GM19324 (cell line): Measurements from ENCODE around the gene CIAO2A.
A peak's percentile ranks its signal among the peaks of the same experiment; 100 is the strongest.
"Not testable (repeated sequence)": the region's sequence is repeated elsewhere in the genome, so short reads cannot be mapped to it uniquely, and the experiment has no call there.

Source experiments
- ATAC-seq: cut with Tn5 transposase; IDR thresholded peaks from one replicate; pipeline ENCODE4 v1.9.1; 2021; ENCODE audit warnings: mild to moderate bottlenecking, moderate library complexity; ENCODE audit not compliant: unreplicated experiment, low FRiP score

CIAO2A gene

GRCh38 chr15:64072812-64073211 is 20.8 kb downstream of the CIAO2A start:
- ATAC-seq, result no peak

GRCh38 chr15:64071931-64072765 is 21.5 kb downstream of the CIAO2A start:
- ATAC-seq, result no peak

GRCh38 chr15:64070965-64071851 is 22.4 kb downstream of the CIAO2A start:
- ATAC-seq, result no peak

GRCh38 chr15:64070106-64070505 is 23.5 kb downstream of the CIAO2A start:
- ATAC-seq, result no peak

- no peak for ATAC-seq
Measured at GRCh38 chr15:64068133-64068532, 25.5 kb downstream of the CIAO2A start.

- no peak for ATAC-seq
Measured at GRCh38 chr15:64067564-64068030, 26.0 kb downstream of the CIAO2A start.

GRCh38 chr15:64066451-64066850 is 27.2 kb downstream of the CIAO2A start:
- ATAC-seq, result no peak

GRCh38 chr15:64060716-64061115 is 32.9 kb downstream of the CIAO2A start:
- ATAC-seq, result no peak

- not testable (repeated sequence) for ATAC-seq
Measured at GRCh38 chr15:64059104-64059503, 34.5 kb downstream of the CIAO2A start.

GRCh38 chr15:64058279-64058678 is 35.4 kb downstream of the CIAO2A start:
- no peak for ATAC-seq

- not testable (repeated sequence) for ATAC-seq
Measured at GRCh38 chr15:64053674-64054073, 40.0 kb downstream of the CIAO2A start.

- ATAC-seq, result no peak
Measured at GRCh38 chr15:64052925-64053491, 40.6 kb downstream of the CIAO2A start.

- ATAC-seq, result no peak
Measured at GRCh38 chr15:64051407-64052259, 42.0 kb downstream of the CIAO2A start.

- no peak for ATAC-seq
Measured at GRCh38 chr15:64051093-64051402, 42.6 kb downstream of the CIAO2A start.

GRCh38 chr15:64050281-64051092 is 43.2 kb downstream of the CIAO2A start:
- no peak for ATAC-seq

- no peak for ATAC-seq
Measured at GRCh38 chr15:64048781-64049460, 44.7 kb downstream of the CIAO2A start.

- peak; percentile 54 for ATAC-seq
Measured at GRCh38 chr15:64046421-64047153, 47.1 kb downstream of the CIAO2A start, which contains the start of gene DAPK2. Gene DAPK2 (minus strand): TSS chr15:64046485. CDS start chr15:64040261, 6,224 bp downstream.
